ENCODE measurements around the gene NUBP1.

DNA sequence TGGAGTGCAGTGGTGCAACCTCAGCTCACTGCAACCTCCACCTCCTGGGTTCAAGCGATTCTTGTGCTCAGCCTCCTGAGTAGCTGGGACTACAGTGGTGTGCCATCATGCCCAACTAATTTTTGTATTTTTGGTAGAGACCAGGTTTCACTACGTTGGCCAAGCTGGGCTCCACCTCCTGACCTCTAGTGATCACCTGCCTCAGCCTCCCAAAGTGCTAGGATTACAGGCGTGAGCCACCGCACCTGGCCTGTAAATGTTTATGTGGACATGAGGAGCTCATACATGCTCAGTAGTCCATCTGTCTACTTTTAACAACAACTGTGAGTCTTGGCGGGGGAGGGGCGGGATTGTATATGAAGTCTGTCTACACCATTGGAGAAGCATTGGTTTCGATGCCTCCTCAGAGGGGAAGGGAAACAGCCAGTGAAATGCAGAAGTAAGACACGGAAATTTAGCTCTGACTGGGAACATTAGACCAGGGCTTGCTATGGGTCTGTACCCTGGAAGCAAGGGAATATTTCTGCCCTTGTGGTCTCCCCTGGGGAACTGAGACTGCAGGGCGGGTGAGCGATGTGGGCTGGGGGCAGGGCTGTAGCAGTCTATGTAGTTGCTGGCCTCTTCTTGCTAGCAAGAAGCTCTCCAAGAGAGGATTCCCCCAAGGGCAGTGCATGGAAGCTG is 9.3 kb downstream of the NUBP1 start:
- TF ChIP-seq EZH2phosphoT487 (IDR thresholded peaks at IDR 0.05; ENCODE audit: borderline replicate concordance) = no peak
- TF ChIP-seq, protein P1, sequence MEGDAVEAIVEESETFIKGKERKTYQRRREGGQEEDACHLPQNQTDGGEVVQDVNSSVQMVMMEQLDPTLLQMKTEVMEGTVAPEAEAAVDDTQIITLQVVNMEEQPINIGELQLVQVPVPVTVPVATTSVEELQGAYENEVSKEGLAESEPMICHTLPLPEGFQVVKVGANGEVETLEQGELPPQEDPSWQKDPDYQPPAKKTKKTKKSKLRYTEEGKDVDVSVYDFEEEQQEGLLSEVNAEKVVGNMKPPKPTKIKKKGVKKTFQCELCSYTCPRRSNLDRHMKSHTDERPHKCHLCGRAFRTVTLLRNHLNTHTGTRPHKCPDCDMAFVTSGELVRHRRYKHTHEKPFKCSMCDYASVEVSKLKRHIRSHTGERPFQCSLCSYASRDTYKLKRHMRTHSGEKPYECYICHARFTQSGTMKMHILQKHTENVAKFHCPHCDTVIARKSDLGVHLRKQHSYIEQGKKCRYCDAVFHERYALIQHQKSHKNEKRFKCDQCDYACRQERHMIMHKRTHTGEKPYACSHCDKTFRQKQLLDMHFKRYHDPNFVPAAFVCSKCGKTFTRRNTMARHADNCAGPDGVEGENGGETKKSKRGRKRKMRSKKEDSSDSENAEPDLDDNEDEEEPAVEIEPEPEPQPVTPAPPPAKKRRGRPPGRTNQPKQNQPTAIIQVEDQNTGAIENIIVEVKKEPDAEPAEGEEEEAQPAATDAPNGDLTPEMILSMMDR (conservative IDR thresholded peaks at IDR 0.05; ENCODE audit: low read length) = no peak

Measured in Loucy (cell line).